GDM1 (cell line): ENCODE measurements around the gene OR2J1.
"Not testable (repeated sequence)": the region's sequence is repeated elsewhere in the genome, so short reads cannot be mapped to it uniquely, and the experiment has no call there.

Experiments
- DNase-seq: peaks from one replicate; lab custom pipeline; 2025; lab: John Stamatoyannopoulos, UW

OR2J1 gene

DNA sequence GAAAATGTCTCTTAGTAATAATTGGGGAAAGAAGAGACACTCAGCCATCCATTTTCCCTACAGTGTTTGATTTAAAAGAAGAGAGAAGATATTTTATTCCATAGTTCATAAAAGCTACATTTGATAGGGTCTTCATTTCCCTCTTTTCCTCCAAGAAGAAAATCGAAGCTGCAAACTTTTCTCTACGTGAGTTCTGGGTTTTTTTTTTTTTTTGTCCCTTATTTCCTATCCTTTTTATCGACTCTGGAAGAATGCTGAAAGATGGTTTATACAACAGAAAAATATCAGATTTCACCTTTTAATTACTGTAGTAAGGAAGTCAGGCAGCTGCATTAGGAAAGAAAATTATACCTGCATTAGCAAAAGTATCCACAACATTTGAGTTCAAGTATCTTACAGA, at the start of gene OR2J1:
TSS of gene OR2J1 (plus strand) at position 301 of the 400 bp plus-strand sequence. CDS start 1,453 bp downstream, outside the sequence.
- DNase-seq = no peak

DNA sequence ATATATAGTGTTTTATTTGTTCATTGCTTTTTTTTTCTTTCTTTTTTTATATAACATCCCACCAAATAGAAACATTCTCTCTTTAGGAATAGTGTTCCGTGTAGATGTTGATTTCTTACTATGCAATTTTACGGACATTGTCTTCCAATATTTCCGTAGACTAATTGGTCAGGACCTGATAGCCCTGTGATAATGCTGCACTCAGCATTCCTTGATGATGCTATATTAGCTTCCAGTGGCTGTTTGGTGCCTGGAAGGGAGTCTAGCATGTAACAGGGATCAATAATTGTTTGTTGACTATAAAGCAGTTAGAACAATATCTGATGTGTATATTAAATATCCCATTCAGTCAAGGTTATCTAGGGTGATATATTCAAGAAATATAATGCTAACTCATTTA, 47.6 kb upstream of the OR2J1 start:
- DNase-seq = no peak

DNA sequence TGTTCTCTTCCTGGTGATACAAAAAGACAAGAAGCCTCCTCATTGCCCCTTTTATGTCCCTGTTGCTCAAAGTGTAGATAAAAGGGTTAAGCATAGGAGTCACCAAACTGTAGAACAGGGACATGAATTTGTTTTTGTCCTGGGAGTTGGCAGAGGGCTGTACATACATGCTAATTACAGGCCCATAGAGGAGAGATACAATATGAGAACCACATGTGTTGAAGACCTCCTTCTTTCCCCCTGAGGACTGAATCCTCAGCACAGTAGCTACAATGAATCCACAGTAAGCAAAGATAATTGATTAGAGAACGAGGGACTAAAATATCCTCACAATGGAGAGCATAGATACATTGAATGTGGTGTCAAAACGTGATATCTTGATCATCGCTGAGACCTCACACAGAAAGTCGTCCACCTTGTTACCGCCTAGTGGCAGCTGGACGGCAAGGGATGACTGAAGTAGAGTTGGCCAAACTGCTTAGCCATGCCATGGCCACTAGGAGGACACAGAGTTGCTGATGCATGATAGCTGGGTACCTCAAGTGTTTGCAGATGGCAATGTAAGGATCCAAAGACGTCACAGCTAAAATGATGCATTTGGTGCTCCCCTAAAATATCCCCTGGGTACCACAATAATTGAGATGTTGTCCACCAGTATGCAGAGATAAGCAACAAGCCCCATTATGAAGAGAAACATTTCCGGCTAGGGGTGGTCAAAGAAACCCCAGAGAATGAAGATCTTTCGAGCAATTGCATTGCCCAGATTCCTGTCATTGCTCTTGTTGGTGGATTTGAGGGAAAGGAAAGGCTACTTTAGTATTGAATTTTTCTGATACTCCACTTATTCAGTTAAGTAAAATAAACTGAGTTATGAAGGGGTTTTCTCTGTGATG, 27.2 kb upstream of the OR2J1 start:
- DNase-seq = no peak

DNA sequence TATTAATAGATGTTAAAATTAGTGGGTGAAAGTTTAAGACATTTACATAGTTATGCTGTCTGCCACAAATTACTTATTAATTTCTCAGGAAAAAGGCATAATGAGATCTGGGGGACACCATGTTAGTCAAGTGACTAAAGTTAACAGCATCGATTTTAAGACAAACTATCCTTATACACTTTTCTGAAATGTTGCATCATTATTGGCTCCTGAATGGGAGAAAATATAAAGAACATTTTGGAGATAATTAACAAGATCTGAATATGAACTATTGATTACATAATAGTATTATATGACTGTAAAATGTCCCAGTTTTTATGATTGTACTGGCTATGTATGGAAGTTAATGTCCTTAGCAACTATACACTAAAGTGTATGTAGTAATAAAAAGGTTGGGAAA, 20.1 kb upstream of the OR2J1 start:
- no peak for DNase-seq

DNA sequence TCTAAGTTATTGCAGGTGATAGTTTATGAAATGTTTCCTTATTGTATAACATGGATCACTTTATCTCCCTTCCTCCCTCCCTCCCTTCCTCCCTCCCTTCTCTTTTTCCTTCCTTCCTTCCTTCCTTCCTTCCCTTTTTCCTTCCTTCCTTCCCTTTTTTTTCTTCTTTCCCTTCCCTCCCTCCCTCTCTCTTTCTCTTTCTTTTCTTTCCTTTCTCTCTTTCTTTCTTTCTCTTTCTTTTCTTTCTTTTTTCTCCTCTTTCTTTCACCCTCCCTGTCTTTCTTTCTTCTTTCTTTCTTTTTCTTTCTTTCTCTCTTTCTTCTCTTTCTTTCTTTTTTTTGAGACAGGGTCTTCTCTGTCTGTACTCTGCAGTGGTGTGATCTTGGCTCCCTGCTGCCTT, 18.0 kb upstream of the OR2J1 start:
- DNase-seq = no peak

DNA sequence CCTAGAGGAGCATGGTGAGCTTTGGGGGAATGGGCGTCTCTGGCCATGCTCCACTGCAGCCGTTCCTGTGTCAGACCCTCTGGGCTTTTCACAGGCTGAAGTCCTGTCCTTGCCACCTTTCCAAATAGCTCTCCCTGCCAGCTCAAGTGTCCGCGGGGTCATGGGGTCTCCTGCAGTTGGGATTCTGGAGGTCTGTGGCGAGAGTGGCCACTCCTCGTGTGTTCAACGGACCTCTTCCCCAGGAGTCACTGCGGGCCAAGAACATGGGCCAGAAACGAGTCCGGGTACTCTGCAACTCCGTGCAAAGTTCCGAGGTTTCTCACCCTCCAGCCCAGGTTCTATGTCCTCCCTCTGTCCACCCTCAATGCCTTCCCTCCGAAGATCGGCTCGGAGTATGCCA, 16.8 kb upstream of the OR2J1 start:
- no peak for DNase-seq

DNA sequence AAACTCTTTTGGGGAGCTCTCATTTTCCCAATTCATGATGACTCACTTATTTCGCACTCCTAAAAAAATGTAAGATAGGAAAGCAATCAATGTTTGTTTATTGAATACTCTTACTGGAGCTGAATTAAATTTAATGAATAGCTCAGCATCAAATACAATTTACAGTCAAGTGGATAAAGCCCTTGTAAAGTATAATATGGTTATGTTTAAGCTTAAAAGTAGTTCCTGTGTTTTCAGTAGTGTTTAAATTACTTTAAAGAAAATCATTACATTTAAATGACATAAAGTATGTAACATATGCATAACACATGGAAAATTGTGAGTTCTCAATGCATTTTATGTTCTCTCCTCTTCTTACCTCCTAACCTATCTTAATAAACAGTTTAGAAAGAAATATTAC, 12.1 kb upstream of the OR2J1 start, which contains the start of gene OR2B3:
TSS of gene OR2B3 (minus strand) at position 101 of the 400 bp plus-strand sequence. CDS start at position 36, 65 bp downstream.
- DNase-seq = no peak

DNA sequence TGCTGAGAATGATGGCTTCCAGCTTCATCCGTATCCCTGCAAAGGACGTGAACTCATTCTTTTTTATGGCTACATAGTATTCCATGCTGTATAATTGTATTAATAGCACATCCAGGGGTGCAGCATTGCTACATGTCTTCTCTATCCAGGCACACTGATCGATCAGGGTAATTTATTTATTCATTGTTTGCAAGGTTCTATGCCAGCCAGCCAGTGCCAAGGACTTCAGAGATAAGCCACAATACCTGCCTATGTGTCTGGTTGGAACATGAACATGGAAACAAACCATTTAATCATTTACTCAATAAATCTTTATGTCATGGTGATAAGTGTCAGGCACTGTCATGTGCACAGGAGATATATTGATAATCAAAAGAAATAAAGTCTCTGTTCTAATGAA, 6.3 kb upstream of the OR2J1 start:
- no peak for DNase-seq

DNA sequence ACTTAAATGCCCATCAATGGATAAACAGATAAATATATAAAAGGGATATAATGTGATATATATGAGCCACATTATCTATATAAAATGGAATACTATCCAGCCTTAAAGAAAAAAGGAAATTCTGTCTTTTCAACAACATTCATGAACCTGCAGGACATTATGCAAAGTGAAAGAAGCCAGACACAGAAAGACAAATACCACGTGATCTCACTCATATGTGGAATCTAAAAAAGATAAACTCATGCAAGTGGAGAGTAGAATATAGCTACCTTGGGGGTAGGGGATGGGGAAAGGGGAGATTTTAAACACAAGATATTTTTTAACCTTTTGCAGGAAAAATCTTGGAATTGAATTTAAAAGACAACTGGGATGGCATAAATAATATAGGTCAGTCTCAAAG, 1.5 kb upstream of the OR2J1 start:
- DNase-seq = no peak

DNA sequence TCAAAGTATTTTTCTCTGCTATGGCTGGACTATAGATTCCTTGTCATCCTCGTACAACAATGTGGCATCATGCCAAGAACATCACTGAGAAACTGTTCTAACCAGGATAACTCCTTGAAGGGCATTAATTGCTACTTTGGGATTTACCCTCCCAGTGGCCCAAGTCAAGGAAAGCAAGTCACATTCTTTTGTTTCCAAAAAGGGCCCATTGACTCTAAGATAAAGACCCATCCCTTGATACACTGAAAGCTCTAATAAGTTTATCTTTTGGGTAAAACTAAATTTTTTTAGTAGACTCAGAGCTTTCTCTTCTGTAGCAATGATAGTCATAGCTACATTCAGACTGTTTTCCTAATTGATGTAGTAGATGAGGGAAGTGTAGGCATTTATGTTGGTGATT, 8.5 kb downstream of the OR2J1 start, which contains the start of gene OR2J3:
TSS of gene OR2J3 (plus strand) at position 301 of the 400 bp plus-strand sequence. CDS start 3,833 bp downstream, outside the sequence.
- DNase-seq = no peak

DNA sequence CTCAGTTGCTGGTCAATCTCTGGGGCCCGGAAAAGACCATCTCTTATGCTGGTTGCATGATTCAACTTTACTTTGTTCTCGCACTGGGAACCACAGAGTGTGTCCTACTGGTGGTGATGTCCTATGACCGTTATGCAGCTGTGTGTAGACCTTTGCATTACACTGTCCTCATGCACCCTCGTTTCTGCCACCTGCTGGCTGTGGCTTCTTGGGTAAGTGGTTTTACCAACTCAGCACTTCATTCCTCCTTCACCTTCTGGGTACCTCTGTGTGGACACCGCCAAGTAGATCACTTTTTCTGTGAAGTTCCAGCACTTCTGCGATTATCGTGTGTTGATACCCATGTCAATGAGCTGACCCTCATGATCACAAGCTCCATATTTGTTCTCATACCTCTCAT, 12.8 kb downstream of the OR2J1 start:
- DNase-seq = no peak

DNA sequence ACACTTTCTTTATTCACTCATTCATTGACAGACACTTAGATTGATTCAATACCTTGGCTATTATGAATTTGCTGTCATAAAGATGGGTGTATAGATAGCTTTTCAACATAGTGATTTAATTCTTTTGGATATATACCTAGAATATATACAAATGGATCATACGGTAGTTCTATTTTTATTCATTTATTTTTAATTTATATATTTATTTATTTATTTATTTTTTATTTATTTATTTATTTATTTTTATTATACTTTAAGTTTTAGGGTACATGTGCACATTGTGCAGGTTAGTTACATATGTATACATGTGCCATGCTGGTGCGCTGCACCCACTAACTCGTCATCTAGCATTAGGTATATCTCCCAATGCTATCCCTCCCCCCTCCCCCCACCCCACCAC, 15.7 kb downstream of the OR2J1 start:
- DNase-seq = not testable (repeated sequence)

DNA sequence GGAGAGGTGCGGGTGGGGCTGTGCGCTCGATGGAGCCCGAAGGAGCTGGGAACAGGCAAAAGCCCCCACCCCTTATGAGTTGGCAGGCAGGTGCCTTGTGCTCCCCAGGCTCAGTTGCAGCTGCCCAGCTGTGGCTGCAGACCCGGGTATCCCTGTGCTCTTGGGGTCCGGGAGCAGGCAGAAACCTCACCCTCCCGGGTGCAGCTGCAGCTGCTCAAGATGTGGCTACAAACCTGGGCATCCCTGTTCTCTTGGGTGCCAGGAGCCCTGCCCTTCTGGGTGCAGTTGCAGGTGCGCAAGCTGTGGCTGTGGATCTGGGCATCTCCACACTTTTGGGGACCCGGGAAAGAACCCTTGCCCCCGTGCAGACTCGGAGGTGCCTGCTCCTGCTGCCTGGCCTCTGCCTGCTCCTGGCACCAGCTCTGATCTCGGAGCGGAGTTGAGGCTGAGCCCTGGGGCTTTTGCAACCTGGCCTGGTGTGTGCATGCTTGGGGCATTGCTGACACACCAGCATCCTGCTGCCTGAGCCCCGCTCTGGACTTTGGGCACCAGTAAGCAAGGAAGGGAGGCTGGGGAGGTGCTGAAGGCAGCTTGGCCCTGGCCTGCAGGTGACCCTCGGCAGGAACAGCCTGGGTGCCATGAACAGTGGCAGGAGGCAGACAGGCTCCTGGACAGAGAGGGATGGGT, 30.2 kb downstream of the OR2J1 start:
- DNase-seq = no peak

DNA sequence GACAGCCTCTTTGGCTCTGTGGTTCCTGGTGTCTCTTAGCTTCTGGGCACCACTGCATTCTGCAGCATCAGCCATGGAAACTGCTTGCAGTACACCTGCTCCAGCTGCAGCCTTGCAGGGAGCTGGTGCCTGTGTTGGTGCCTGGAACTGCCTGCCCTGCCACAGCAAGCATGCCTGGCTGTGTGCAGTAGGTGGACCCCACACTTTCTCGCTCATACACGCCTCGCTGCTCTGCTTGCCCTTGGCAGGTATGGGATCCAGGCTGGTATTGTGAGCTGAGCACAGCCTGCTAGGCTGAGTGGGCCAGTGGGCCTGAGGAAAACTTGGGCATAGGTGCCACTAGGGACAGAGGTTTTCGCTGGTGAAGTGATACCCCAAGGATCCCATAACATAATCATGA, 31.4 kb downstream of the OR2J1 start:
- DNase-seq = no peak

DNA sequence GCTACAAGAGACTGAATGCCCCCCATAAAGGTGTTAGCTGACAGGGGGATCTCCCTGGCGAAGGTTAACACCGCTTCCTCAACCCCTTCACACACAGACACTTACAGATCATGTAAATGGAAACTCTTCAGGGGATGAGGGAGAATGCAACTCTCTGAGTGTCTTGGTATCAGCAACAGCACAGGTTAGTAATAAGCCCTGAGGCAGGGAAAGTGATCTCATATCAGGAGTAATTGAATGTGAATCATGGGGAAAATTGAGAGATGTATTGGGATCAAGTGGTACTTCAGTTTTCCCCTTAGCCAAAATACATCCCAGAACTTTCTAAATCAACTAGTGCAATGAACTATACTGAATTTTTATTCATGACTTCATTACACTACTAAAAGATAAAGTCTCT, 32.4 kb downstream of the OR2J1 start:
- DNase-seq = no peak

DNA sequence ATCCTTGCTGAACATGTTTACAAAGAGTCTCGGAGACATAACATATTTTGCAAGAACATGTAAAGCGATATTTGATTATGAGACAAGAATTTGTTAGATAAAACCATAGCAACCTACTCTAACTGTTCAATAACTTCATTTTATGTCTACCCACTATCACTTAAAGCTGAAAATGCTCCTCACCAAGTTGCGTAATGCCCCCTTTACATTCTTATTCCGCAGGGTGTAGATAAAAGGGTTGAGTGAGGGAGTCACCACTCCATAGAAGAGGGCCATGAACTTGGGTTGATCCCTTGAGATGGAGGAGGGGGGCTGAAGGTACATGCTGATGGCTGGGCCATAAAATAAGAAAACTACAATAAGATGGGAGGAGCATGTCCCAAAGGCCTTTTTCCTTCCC, 38.4 kb downstream of the OR2J1 start:
- no peak for DNase-seq

DNA sequence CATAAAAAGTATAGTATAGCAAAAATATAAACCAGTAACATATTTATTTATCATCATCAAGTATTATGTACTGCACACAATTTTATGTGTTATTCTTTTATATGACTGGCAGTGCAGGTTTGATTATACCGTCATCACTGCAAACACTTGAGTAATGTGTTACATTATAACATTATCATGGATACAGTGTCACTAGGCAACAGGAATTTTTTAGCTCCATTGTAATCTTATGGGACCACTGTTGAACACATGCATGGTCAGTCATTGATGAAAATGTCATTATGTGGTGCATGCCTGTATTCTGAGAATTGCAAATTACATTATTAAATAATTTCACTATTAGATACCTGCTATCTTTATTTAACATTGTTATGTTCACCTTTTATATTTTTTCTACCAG, 42.3 kb downstream of the OR2J1 start:
- DNase-seq = no peak

DNA sequence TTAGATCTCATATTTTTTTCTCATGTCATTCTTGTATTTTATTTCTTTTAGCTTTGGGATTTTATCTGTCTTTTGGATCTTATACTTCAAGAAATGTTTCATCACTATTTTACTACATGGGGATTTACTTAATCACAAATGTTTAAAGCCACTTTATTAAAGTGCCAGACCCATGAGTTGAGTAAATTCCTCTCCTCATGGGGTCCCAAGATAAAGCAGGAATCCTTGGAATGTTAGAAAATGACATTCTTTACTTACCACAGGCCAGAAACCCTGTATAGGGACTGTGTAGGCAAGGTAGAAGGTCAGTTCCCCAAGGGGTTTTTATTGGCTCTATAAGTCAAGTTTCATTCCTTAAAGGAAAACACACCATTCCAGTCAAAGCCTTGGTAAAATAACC, 43.0 kb downstream of the OR2J1 start:
- no peak for DNase-seq

DNA sequence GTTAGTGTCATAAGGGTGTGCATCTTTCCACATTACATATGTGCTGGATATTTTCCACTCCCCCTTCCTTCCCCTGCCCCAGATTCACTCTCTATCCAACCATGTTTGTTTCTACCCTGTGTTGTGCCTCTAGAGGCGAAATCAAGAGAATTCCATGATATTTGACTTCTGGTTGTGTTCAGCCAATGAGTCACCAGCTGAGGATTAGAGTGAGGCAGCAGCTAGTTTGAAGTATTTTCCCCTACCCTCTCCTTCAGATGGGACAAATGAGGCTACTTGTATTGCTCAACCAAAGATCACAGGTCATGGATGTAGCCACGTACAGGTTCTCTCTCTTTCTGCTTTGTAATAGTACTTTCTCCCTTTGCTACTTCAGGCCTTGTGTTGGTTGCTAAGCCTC, 46.9 kb downstream of the OR2J1 start:
- DNase-seq = no peak

DNA sequence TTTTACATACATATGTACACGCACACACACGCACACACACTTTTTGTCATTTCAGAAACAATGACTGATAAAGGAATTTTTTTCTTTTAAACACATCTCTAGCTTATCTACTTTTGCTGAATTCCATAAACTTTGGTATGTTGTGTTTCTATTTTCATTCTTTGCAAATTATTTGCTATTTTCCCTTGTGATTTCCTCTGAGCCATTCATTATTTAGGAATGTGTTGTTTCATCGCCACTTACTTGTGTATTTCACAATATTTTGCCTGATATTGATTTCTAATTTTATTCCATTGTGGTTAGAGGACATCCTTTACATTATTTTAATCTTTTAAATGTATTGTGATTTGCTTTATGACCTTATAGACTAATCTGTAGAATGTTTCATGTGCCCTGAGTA, 47.8 kb downstream of the OR2J1 start:
- DNase-seq = no peak

DNA sequence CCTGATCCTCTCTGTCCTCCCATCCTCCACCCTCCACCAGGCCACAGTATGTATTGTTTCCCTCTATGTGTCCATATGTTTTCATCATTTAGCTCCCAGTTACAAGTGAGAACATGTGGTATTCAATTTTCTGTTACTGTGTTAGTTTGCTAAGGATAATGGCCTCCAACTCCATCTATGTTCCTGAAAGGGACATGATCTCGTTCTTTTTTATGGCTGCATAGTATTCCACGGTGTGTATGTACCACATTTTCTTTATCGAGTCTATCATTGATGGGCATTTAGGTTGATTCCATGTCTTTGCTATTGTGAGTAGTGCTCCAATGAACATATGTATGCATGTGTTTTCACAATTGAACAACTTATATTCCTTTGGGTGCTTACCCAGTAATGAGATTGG, 50.2 kb downstream of the OR2J1 start:
- not testable (repeated sequence) for DNase-seq
